HG02798 (cell line): Measurements from ENCODE around the gene DUSP15.
A peak's percentile ranks its signal among the peaks of the same experiment; 100 is the strongest.

Experiments
- ATAC-seq: cut with Tn5 transposase; IDR thresholded peaks from one replicate; pipeline ENCODE4 v1.9.1; 2021; ENCODE audit warnings: mild to moderate bottlenecking; ENCODE audit not compliant: unreplicated experiment, poor library complexity

Gene DUSP15

DNA sequence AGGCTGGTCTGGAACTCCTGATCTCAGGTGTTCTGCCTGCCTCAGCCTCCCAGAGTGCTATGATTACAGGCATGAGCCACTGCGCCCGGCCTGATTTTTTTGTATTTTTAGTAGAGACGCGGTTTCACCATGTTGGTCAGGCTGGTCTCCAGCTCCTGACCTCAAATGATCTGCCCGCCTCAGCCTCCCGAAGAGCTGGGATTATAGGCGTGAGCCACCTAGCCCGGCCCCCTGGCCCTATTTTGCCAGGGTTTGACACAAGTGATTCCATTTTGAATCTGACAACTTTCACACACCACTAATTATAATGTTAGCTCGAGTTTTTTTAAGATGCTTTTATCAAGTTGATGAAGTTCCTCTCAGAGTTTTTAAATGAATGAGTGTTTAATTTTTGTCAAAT lies 25.7 kb upstream of the DUSP15 start:
- no peak for ATAC-seq

DNA sequence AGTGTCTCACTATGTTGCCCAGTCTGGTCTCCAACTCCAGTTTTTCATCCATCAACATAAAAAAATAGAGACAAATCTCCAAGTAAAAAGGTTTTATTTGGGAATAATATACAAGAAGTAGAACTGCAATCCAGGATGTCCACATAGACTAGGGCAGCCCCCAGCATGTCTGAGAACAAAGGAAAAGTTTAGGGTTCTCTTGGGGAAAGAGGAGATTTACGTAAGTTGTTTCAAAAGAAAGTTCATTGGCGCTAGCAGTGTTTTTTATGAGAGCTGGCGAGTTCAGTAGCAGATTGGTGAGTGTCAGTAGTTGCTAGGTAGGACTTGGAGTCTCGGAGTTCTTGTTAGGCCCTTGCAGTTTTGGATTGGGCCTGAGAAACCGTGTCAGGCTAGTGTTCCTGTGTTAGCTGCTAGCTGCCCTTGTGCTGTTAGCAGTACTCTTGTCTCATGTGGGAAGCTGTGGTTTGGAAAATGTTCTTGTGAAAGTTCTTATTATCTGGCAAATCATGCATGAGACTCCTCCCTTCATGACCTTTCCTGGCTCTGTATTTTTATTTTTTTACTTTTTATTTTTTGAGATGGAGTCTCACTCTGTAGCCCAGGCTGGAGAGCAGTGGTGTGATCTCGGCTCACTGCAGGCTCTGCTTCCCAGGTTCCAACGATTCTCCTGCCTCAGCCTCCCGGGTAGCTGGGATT lies 24.8 kb upstream of the DUSP15 start:
- ATAC-seq: peak; percentile 99

DNA sequence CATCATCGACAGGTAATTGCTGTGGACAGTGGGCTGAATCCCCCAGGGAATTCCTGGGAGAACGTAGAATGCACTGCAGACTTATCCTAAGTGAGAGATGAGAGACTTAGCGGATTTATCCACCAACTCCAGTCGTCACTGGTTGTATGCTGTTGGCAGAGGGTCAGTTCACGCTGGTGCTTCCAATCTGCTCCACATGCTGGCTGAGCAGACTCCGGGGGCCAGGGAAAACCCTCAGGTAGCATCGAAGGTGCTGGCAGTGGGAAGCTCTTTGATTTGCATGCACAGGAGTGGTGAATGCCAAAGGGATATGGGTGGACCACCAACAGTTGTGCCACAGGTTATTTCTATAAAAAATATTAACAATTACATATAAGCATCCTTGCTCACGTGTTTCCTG lies 20.3 kb upstream of the DUSP15 start:
- no peak for ATAC-seq

DNA sequence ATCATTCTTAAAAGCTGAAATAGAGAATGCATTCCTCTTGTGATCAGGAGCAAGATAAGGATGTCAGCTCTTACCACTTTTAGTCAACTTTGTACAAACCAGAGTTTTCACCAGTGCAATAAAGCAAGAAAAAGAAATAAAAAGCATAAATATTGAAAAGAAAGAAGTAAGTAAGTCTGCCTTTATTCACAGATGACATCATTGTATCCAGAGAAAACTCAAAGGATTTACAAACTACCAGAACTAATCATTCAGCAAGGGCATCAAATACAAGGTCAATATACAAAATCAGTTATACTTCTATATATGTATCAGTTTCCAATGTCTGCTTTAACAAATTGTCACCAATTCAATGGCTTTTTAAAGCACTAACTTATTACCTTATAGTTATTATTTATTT lies 13.5 kb upstream of the DUSP15 start:
- no peak for ATAC-seq

DNA sequence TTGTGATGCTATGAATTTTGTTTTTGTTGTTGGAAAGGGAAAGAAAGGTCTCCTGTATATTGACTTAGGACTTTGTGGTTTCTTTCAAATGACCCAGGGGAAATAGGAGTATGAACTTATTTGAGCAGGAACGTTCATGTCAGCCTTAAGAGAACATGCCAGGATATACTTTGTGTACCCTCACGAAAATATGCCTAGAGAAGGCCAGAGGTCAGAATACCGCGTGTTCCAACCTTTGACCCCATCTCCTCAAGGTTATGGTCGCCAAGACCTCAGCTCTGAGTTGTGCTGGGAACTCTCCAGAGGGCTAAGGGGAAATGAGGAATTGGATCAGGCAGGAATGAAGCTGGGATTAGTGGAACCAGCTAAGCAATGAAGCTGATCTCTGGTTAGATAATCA lies 11.6 kb upstream of the DUSP15 start:
- no peak for ATAC-seq

DNA sequence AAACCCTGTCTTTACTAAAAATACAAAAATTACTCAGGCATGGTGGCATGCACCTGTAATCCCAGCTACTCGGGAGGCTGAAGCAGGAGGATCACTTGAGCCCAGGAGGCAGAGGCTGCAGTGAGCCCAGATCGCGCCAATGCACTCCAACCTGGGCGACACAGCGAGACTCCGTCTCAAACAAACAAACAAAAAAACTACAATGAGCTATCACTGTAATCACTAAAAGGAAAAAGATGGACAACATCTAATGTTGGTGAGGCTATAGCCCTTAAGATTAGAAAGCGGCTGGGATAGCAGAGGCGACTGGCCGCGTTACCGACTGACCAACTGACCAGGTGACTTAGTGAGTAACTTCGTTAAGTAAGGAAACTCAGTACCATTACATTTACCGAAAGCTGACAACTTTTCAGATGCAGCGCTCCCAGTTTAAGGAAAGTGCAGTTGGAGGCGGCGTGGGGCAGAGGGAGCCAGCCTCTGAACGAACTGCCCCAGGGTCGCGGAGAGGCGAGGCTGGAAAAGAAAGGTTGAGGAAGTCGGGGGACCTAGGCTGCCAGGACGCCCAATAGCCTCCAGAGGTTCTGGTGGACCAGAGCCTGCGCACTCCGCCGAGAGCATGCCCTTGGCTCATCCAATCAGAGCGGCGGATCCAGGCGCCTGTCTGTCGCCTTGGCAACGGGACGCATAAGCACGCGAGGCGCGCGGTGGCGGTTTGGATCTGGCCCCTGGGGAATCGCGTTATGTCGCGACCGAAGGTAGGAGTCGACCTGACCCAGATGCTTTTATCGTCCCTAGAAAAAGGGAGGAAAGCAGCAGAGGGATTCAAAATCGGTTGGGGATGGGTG lies 9.0 kb upstream of the DUSP15 start:
- peak; percentile 93 for ATAC-seq

DNA sequence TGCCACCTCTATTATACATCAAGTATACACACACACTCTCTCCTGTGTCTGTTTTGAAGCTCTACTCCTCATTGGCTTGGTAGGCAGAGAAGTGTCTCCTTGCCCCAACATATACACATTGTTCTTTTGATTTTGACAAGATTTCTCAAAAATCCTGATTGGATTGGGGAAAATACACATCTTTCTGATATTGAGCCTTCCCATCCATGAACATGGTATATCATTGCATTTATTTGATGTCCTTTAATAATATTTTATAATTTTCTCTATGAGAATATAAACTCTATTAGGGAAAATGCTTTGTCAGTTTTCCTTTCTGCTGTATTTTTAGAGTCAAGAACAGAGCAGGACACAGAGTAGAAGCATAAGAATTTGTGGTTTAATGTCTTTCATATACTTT lies 7.4 kb upstream of the DUSP15 start:
- no peak for ATAC-seq

DNA sequence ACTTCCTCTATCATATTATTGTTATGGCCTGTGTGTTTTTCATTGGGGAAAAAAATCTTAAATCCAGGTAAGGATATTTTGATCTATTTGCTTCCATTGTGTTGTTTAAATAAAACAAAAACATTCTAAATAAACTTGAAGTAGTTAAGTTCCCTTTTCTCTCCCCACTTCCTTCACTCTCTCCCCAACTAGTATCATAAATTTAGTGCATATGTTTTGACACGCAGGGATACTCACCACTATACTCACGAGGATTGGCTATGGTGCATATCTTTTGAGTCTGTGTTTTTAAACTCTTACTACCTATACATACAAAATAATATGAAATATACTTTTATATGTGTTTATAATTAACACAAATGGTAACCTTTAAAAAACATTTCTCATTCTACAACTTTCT lies 5.3 kb upstream of the DUSP15 start:
- ATAC-seq: no peak

DNA sequence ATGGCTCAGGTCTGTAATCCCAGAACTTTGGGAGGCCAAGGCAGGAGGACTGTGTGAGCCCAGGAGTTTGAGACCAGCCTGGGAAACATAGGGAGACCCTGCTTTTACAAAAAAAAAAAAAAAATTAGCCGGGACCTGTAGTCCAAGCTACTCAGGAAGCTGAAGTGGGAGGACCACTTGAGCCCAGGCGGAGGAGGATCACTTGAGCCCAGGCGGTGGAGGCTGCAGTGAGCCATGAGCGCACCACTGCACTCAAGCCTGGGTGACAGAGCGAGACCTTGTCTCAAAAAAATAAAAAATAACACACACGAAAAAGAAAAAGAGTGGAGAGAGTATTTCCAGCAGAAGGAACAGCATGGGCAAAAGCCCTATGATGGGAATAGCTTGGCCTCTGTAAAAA lies 2.1 kb upstream of the DUSP15 start:
- ATAC-seq: no peak

DNA sequence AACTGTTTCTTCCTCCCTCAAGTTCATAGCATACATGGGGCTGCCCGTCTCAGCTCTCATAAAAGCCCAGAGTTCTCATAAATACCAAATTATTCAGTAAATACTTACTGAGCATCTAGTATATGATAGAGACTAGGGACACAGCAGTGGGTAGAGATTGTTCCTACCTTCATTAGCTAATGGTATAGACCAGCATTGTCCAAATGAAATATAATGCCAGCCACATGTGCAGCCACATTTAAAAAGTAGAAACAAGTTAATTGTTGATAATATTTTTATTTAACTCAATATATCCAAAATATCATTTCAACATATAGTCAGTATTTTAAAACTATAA lies 1.3 kb upstream of the DUSP15 start:
- no peak for ATAC-seq

DNA sequence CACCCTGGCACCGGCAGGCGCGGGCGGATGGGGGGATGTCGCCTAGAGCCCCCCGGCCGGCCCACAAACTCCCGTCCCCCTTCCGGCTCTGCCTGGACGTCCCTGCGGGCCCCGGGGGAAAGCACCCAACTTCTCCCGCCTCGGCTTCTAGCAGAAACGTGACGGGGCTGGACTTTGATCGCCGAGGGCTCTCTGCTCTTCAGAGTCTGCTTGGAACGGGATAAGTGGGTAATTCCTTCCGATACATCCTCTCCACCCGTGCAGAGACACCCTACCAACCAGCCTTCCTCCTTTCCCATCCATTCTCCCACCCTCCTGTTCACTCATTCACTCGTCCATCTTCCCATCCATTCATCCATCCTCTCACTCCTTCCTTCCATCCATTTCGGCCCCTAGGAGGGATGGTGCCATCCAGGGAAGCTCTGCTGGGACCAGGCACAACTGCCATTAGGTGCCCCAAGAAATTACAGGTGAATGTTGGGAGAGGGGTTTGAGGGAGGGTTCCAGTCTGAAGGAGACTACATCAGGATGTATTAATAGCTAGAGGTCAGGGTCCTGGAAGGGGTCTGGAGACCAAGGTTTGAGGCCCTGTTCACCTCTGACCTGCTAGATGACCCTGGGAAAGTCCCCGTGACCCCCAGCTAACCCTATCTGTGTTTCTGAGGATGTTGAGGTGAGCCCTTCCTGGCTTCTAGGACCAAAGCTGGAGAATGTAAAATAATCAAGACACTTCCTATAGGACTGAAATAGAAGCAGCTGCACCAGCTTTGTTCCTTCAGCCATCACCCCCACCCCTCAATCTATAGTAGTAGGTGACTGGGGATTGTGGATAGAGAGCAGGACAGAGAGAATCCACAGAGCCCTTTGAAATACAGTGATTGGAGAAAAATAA lies 645 bp upstream of the DUSP15 start:
- ATAC-seq: peak; percentile 17

DNA sequence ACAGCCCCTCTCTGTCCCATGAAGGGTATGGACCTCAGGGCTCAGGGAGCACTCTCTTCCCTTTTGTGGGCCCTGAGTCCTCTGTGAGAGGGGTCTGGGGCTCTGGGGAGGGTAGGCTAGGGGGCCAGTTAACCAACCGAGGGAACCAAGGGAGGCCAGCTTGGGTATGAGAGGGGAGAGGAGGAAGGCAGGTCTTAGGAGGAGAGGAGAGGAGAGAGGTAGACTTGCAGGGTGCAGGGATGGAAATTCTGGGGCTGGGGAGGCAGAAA lies 720 bp downstream of the DUSP15 start:
- ATAC-seq: no peak

DNA sequence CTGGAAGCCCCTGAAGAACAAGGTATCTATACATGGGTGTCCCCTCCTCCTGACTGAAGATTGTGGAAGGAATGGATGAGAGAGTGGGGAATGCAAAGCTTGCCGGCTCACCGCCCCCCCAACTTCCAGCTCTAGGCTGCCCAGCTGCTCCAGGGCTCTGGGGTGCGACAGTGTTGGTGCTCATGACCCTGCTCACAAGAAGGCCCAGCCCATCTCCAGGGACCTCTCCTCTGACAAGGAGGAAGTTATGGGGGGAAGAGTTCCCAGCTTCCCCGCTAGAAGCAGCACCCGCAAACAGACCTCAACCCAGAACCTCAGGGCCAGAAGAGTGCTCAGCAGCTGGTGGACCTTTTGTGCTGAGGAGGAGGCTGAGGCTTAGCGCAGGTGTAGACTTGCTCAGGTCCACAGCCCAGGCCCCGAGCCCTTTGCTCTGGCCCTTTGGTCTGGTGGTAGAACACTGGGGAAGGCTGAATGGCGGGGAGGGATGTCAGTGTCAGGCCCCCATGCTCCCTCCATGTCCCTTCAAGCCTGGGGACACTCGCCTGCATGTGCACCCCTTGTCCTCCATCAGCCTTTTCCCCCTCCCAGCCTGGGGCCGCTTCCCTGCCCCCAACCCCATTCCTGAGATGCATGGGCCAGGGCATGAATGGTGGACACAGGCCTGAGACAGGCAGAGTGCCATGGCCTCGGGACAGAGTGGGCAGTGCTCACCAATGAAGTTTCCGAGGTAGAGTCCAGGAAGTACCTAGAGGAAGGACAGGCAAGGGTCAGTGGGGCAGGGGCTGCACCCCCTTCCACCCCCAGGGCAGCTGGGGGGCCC lies 1.3 kb downstream of the DUSP15 start:
- ATAC-seq: no peak

DNA sequence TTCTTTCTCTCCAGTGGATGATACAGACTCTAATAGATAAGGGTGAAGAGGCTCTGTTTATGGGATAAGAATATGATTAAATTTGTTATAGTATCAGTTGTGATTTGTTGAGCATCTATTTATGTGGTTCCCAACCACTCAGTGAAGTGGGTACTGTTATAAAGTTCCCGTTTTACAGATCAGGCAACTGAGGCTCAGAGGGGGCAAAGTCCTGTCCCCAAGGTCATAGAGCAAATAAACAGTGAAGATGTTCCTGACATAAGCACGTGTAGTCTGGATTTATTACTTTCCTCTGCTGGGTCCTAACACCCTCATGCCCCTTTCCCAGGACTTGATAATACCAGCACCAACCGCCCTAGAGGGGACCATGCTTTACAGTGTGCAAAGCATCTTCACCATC lies 4.1 kb downstream of the DUSP15 start:
- no peak for ATAC-seq

DNA sequence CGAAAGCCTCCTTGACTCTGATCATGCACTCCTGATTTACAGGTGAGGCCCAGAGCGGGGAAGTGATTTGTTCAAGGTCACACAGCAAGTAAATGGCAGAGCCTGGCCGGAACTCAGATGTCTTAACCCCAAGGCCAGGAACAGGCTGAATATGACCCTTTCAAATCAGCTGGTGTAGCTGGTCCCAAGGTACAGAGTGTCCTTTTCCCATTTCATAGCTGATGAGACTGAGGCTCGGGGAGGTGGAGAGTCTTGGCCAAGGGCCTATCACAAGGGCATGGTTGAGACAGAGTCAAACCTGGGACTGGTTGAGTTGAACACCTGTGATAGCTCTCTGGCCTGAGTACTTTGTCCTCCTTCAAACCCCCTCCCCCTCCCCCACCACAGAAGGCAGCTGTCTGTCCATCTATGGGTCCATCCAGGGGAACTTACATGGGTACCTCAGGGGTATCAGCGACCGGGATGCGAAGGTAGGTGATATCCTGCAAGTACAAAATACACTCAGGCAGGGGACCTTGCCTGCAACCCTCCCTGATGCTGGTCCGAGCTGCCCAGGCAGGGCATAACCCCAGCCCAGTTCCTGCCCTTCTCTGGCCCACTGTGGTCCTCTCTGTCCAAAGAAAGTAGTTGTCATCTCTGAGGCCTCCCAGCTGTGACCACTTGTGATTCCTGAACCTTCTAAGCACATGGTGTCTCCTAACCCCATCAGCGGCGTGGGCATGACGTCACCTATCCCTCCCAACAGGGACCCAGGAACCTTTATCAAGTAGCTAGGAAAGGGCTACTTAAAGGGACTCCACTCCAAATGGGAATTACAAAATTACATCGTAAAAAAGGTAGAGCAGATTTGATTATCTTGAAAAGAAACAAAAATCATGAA lies 5.6 kb downstream of the DUSP15 start:
- no peak for ATAC-seq

DNA sequence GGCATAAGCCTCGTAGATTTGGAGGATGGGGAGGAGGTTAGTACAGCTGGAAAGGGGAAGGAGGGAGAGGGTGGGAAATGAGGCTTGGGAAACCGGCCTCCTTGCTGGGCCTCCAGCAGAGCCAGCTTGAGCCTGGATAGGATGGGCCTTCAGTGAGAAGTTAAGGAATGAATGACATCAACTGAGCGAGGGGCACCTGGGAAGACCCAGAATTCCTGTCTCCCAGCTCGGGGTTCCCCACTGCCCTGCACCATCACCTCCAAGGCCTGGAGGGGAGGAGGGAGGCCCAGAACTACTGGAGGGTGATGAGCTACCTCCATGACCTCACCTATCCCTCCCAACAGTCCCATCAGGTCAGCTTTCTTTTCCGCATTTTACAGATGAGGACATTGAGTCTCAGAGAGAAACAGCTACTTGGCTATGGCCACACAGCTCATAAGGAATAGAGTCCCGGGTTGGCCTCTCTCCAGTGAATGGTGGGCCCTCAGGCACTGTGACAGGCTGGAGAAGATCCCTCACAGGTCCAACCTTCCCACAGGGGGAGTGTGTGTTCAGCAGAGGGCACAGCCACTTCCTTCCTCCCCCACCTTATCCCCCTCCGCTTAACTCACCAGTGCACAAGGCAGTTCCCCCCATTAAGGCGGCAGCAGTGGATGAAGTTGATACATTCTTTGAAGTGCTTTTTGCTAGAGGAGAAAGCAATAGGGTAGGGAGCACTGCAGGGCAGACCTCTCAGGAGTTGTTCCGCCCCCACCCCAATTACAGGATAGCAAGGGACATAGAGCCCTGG lies 6.8 kb downstream of the DUSP15 start:
- ATAC-seq: no peak

DNA sequence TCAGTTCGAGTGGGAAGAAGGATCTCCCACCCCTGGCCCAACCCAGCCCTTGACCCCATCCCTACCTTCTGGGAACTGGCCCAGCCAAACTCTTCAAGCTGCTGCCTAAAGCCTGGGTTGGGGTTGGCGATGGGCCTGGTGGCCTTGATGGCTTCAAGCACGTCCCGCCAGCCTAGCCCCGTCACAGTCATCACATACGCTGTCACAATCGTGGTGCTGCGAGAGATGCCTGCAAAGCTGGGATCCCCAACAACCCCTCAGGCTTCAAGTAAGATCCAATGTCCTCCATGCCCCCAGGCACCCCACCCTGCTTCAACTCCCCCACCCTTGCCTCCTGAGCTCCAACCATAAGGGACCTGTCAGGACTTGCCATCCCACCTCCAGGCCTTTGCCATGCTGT lies 7.8 kb downstream of the DUSP15 start:
- no peak for ATAC-seq

DNA sequence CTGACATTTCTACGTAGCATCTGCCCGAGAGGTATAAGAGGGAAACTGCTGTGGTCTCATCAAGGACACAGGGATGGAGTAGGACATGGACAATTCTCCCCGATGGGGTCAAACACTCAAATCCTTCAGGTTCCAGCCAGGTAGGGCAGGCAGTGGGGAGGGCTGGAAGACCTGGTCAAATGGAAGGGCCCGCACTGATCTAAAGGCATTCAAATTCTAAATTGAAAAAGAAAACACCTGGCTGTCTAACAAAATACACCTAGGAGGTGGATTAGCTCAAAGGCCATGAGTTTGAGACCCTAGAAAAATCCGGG lies 8.2 kb downstream of the DUSP15 start:
- ATAC-seq: no peak
